H1 (cell line): ENCODE measurements around the gene TOB1. TPM values are rescaled to one million over a fixed set of nuclear protein-coding genes. Genes with fewer than 3 reads are reported as not detected.

ENCODE experiments used
- CTCF ChIA-PET: fragments of 300-600 bp; sonication (Branson Sonifier 250); formaldehyde crosslinking; loops from one replicate; lab custom pipeline; 2021; ENCODE audit not compliant: partially characterized antibody; lab: Charles Lee
- POLR2A ChIA-PET: fragments of 300-600 bp; sonication (Branson Sonifier 250); formaldehyde crosslinking; loops from one replicate; lab custom pipeline; 2021; ENCODE audit warnings: inconsistent platforms; ENCODE audit not compliant: partially characterized antibody; lab: Charles Lee
- DNase-seq, 2 experiments: peaks; one replicate each; pipeline versions ENCODE4 v3.0.0 to v3.0.0-alpha.2; 2010 to 2022; ENCODE audit warnings: low spot score in 2 of 2, low read depth in 1 of 2, mixed read lengths in 1 of 2
- FAIRE-seq: peaks from 2 replicates; lab custom pipeline; 2011; peaks lifted over from hg19 to GRCh38; lab: Jason Lieb, UNC
- H2AFZ ChIP-seq: 2 replicates; pipeline ENCODE4 v1.8.1; 2012; ENCODE audit warnings: low read length, inconsistent platforms
- H2AK5ac ChIP-seq: 2 replicates; pipeline ENCODE4 v1.6.1; 2013; ENCODE audit warnings: low read depth, low read length
- H2BK120ac ChIP-seq: replicated peaks from 2 replicates; pipeline ENCODE3; 2013; ENCODE audit warnings: low read depth, low read length, inconsistent platforms
- H2BK12ac ChIP-seq: 2 replicates; pipeline ENCODE4 v1.6.1; 2013; ENCODE audit warnings: low read depth, low read length
- H2BK15ac ChIP-seq: 2 replicates; pipeline ENCODE4 v1.6.1; 2013; ENCODE audit warnings: low read length
- H2BK20ac ChIP-seq: 2 replicates; pipeline ENCODE4 v1.6.1; 2013; ENCODE audit warnings: low read length
- H2BK5ac ChIP-seq: 2 replicates; pipeline ENCODE4 v1.6.1; 2013; ENCODE audit warnings: low read depth, low read length
- H3K14ac ChIP-seq: 2 replicates; pipeline ENCODE4 v1.6.1; 2013; ENCODE audit warnings: inconsistent platforms; ENCODE audit not compliant: insufficient read length
- H3K18ac ChIP-seq: 2 replicates; pipeline ENCODE4 v1.6.1; 2013; ENCODE audit warnings: low read length; ENCODE audit errors: extremely low read depth
- H3K23ac ChIP-seq: 2 replicates; pipeline ENCODE4 v1.6.1; 2013; ENCODE audit warnings: inconsistent platforms; ENCODE audit not compliant: insufficient read length
- H3K23me2 ChIP-seq: 2 replicates; pipeline ENCODE4 v1.6.1; 2013; ENCODE audit warnings: low read depth, low read length
- H3K27ac ChIP-seq: 2 replicates; pipeline ENCODE4 v1.6.1; 2011; ENCODE audit warnings: low read depth, low read length, inconsistent platforms
- H3K27me3 ChIP-seq, 4 experiments: replicated peaks in 1 of 4; 1 replicate in 1 of 4; 2 replicates in 3 of 4; pipeline versions ENCODE4 v1.6.1 to v1.8.1; 2011 to 2013; ENCODE audit warnings: low read length in 3 of 4, mild to moderate bottlenecking in 3 of 4, inconsistent platforms in 2 of 4, mixed read lengths in 2 of 4, moderate library complexity in 1 of 4; ENCODE audit not compliant: control insufficient read depth in 3 of 4, insufficient read depth in 3 of 4; ENCODE audit errors: extremely low read depth in 1 of 4
- H3K36me3 ChIP-seq, 4 experiments: 2 replicates each; pipeline versions ENCODE4 v1.6.1 to v1.8.1; 2011 to 2013; ENCODE audit warnings: mild to moderate bottlenecking in 4 of 4, low read length in 3 of 4, moderate library complexity in 2 of 4, control low read depth in 1 of 4, inconsistent platforms in 1 of 4; ENCODE audit not compliant: insufficient read depth in 4 of 4, control insufficient read depth in 2 of 4
- H3K4ac ChIP-seq: replicated peaks from 2 replicates; pipeline ENCODE3; 2013; ENCODE audit warnings: low read length, low read depth, mixed read lengths, inconsistent platforms; ENCODE audit not compliant: insufficient read length
- H3K4me1 ChIP-seq, 4 experiments: replicated peaks in 1 of 4; 1 replicate in 1 of 4; 2 replicates in 3 of 4; pipeline versions ENCODE4 v1.6.1 to v1.8.1; 2011 to 2013; ENCODE audit warnings: low read length in 3 of 4, inconsistent platforms in 2 of 4, mixed read lengths in 1 of 4; ENCODE audit not compliant: insufficient read depth in 4 of 4, control insufficient read depth in 3 of 4
- H3K4me2 ChIP-seq, 2 experiments: 2 replicates each; pipeline versions ENCODE4 v1.6.1 to v1.8.1; 2011 to 2013; ENCODE audit warnings: low read depth in 2 of 2, low read length in 2 of 2, control low read depth in 1 of 2, inconsistent platforms in 1 of 2, mild to moderate bottlenecking in 1 of 2; ENCODE audit not compliant: insufficient read depth in 1 of 2
- H3K4me3 ChIP-seq, 4 experiments: fragments of 200-600, 300-600 bp in 1 of 4; sonication (generic), shearing (Covaris generic), sonication (Bioruptor Twin) in 1 of 4; 2 replicates each; pipeline versions ENCODE4 v1.5.1 to v1.8.1; 2011 to 2016; ENCODE audit warnings: low read length in 4 of 4, low read depth in 3 of 4, control low read depth in 2 of 4, inconsistent platforms in 2 of 4, mild to moderate bottlenecking in 2 of 4, mixed read lengths in 1 of 4, moderate library complexity in 1 of 4; ENCODE audit not compliant: insufficient read depth in 2 of 4; ENCODE audit errors: extremely low read depth in 1 of 4
- H3K56ac ChIP-seq: replicated peaks from 2 replicates; pipeline ENCODE3; 2013; ENCODE audit warnings: low read depth, mild to moderate bottlenecking, mixed read lengths, low read length, inconsistent platforms; ENCODE audit not compliant: insufficient read length
- H3K79me1 ChIP-seq: 2 replicates; pipeline ENCODE4 v1.6.1; 2013; ENCODE audit warnings: low read depth, low read length, control low read depth
- H3K79me2 ChIP-seq, 2 experiments: 2 replicates each; pipeline versions ENCODE4 v1.6.1 to v1.8.1; 2012 to 2013; ENCODE audit warnings: low read length in 2 of 2, mild to moderate bottlenecking in 2 of 2, inconsistent platforms in 1 of 2; ENCODE audit not compliant: insufficient read depth in 2 of 2, control insufficient read depth in 1 of 2
- H3K9ac ChIP-seq, 4 experiments: replicated peaks in 1 of 4; 1 replicate in 1 of 4; 2 replicates in 3 of 4; pipeline versions ENCODE4 v1.6.1 to v1.8.1; 2011 to 2013; ENCODE audit warnings: low read depth in 3 of 4, low read length in 3 of 4, control low read depth in 2 of 4, mild to moderate bottlenecking in 2 of 4, moderate library complexity in 2 of 4, inconsistent platforms in 1 of 4; ENCODE audit errors: extremely low read depth in 1 of 4
- H3K9me3 ChIP-seq, 2 experiments: 2 replicates each; pipeline versions ENCODE4 v1.6.1 to v1.8.1; 2012 to 2013; ENCODE audit warnings: mild to moderate bottlenecking in 2 of 2, moderate library complexity in 2 of 2, control low read depth in 1 of 2, inconsistent platforms in 1 of 2, low read depth in 1 of 2, low read length in 1 of 2, mixed read lengths in 1 of 2; ENCODE audit not compliant: insufficient read depth in 2 of 2
- H4K20me1 ChIP-seq, 2 experiments: replicated peaks in 1 of 2; 2 replicates each; pipeline versions ENCODE3 to v1.8.1; 2011 to 2013; ENCODE audit warnings: inconsistent platforms in 2 of 2, low read length in 2 of 2, mild to moderate bottlenecking in 1 of 2; ENCODE audit not compliant: insufficient read depth in 2 of 2, control insufficient read depth in 1 of 2
- H4K5ac ChIP-seq: 2 replicates; pipeline ENCODE4 v1.6.1; 2013; ENCODE audit warnings: low read length, low read depth, mixed read lengths, inconsistent platforms; ENCODE audit not compliant: insufficient read length
- H4K8ac ChIP-seq: 2 replicates; pipeline ENCODE4 v1.8.0; 2013; ENCODE audit warnings: mild to moderate bottlenecking, moderate library complexity, low read length, inconsistent platforms; ENCODE audit not compliant: insufficient read depth; ENCODE audit errors: extremely low read depth
- H4K91ac ChIP-seq: replicated peaks from 2 replicates; pipeline ENCODE3; 2013; ENCODE audit warnings: low read length, mixed read lengths, inconsistent platforms; ENCODE audit not compliant: insufficient read length
- PHF8 ChIP-seq: fragments of 200-600 bp; sonication (generic); conservative IDR thresholded peaks from 2 replicates; pipeline ENCODE4 v1.7.1; 2012; ENCODE audit warnings: low read depth, mild to moderate bottlenecking, inconsistent platforms, low read length, moderate library complexity
- WGBS, 2 experiments: shearing (Covaris generic) in 1 of 2; methylation state at CpG; one replicate each; pipeline versions ENCODE4 v1.1.6 to v1.1.7; 2013 to 2015; ENCODE audit warnings: low lambda C conversion rate in 2 of 2, mixed read lengths in 2 of 2, inconsistent platforms in 1 of 2, low coverage in 1 of 2, missing lambda C conversion rate in 1 of 2; ENCODE audit not compliant: insufficient replicate concordance in 2 of 2, insufficient coverage in 1 of 2, insufficient read length in 1 of 2; ENCODE audit errors: extremely low coverage in 1 of 2, missing lambda C conversion rate in 1 of 2; 5-methylcytosine and 5-hydroxymethylcytosine counted together
- polyA plus RNA-seq, 7 experiments: library from polyadenylated mRNA; depleted of rRNA in 3 of 7; stranded (reverse) in 5 of 7; unstranded in 2 of 7; fragments of >200 nt in 5 of 7; fragments of 200-250 nt in 2 of 7; gene quantifications; 1 replicate in 5 of 7; 2 replicates in 1 of 7; 4 replicates in 1 of 7; pipeline versions ENCODE4 v1.2.1 to v1.2.3, GENCODE V29; 2011 to 2013; ENCODE audit warnings: missing spikeins in 2 of 7, mixed read lengths in 2 of 7
- total RNA-seq: library from RNA; stranded (reverse); fragmentation: NEBNext Ultra II Directional; extraction: Animal tissue kit (Norgen Biotek cat#: 25700); gene quantifications from 2 replicates; pipeline ENCODE4 v1.2.1, GENCODE V29; 2021

The TOB1 gene
- total and polyA plus RNA-seq, 2 of the 8 experiments (the other 6 are each of a cell fraction or from before 2014, with no cell fraction given) = 14.4 to 20.8 TPM

- peaks cover 0 to 37% of the 10 kb centered on the region in 2 experiments; a peak in 3 of 4 replicates for H3K79me2 ChIP-seq
- peaks cover 7 to 12% of the 10 kb centered on the region in 2 experiments for H4K20me1 ChIP-seq
- H3K27ac ChIP-seq = no peak overlapping the region
- FAIRE-seq = no peak
- no peak overlapping the region for H2AFZ ChIP-seq
- H4K91ac ChIP-seq = no peak overlapping the region
- ChIA-PET CTCF (interaction anchor here (0.7 to 31.7 kb wide), 9 partner anchors 9 to 87 kb away, joined by 3 to 735 read pairs (median 3); no protein-coding TSS in a partner anchor), POLR2A (interaction anchor here (0.9 to 9.7 kb wide), 3 partner anchors 9 to 87 kb away, joined by 3 to 308 read pairs (median 17); no protein-coding TSS in a partner anchor)
- no peak overlapping the region for H3K4me2 ChIP-seq
- H2BK5ac ChIP-seq = no peak overlapping the region
- H3K9me3 ChIP-seq = no peaks in the 10 kb centered on the region
- H2AK5ac ChIP-seq = no peak overlapping the region
- H3K4me3 ChIP-seq = no peak overlapping the region
- no peak overlapping the region for H3K18ac ChIP-seq
- no peak for TF ChIP-seq PHF8
- no peak overlapping the region for H2BK20ac ChIP-seq
- H3K14ac ChIP-seq = no peak overlapping the region
- H4K8ac ChIP-seq = no peak overlapping the region
- no peaks in the 10 kb centered on the region for H3K79me1 ChIP-seq
- H3K56ac ChIP-seq = no peak overlapping the region
- no peak overlapping the region for H4K5ac ChIP-seq
- H3K9ac ChIP-seq = no peak overlapping the region
- no peaks in the 10 kb centered on the region for H3K23me2 ChIP-seq
- no peak overlapping the region for H2BK15ac ChIP-seq
- H3K36me3 ChIP-seq = peaks cover 0 to 14% (median 4%) of the 10 kb centered on the region in 4 experiments; a peak in 4 of 8 replicates
- H3K4ac ChIP-seq = no peak overlapping the region
- no peak overlapping the region for H3K23ac ChIP-seq
- DNase-seq = no peak
- no peak overlapping the region for H2BK12ac ChIP-seq
- no peaks in the 10 kb centered on the region; a peak in 2 of 7 replicates for H3K4me1 ChIP-seq
- 89% methylated on average over 2 of the region's 2 CpGs; no CpG with 5 or more reads in 1 of the 2 experiments for WGBS, 2 experiments
- no peak overlapping the region for H2BK120ac ChIP-seq
- no peaks in the 10 kb centered on the region for H3K27me3 ChIP-seq
Measured at GRCh38 chr17:50861334-50861676, 4.8 kb downstream of the TOB1 start.
